Glutamatergic neuron (in vitro differentiated cells): ENCODE measurements around the gene SUGCT. TPM values are rescaled to one million over a fixed set of nuclear protein-coding genes. Genes with fewer than 3 reads are reported as not detected.

Experiments
- DNase-seq: peaks from one replicate; pipeline ENCODE4 v3.0.0; 2022
- H3K27ac Mint-ChIP-seq: one replicate; pipeline ENCODE4 v1.8.0; 2020; ENCODE audit warnings: mild to moderate bottlenecking, mixed read lengths, inconsistent platforms; ENCODE audit not compliant: unreplicated experiment
- H3K27me3 Mint-ChIP-seq: one replicate; pipeline ENCODE4 v1.8.0; 2020; ENCODE audit warnings: mild to moderate bottlenecking, moderate library complexity, mixed read lengths, inconsistent platforms; ENCODE audit not compliant: unreplicated experiment
- H3K36me3 Mint-ChIP-seq: one replicate; pipeline ENCODE4 v1.8.0; 2020; ENCODE audit warnings: mild to moderate bottlenecking, mixed read lengths, inconsistent platforms; ENCODE audit not compliant: unreplicated experiment
- H3K4me1 Mint-ChIP-seq: one replicate; pipeline ENCODE4 v1.8.0; 2020; ENCODE audit warnings: mild to moderate bottlenecking, low read depth, mixed read lengths, inconsistent platforms; ENCODE audit not compliant: unreplicated experiment
- H3K4me3 Mint-ChIP-seq: one replicate; pipeline ENCODE4 v1.8.0; 2020; ENCODE audit warnings: mild to moderate bottlenecking, mixed read lengths, inconsistent platforms; ENCODE audit not compliant: unreplicated experiment
- H3K9me3 Mint-ChIP-seq: one replicate; pipeline ENCODE4 v1.8.0; 2020; ENCODE audit warnings: mild to moderate bottlenecking, moderate library complexity, mixed read lengths, inconsistent platforms; ENCODE audit not compliant: unreplicated experiment
- CTCF ChIP-seq: fragments of 200-600 bp; sonication (generic); IDR thresholded peaks from one replicate; pipeline ENCODE4 v1.5.0; 2021; ENCODE audit not compliant: partially characterized antibody, unreplicated experiment
- total RNA-seq: library from RNA; stranded (reverse); fragmentation: NEBNext Ultra II Directional; extraction: Animal tissue kit (Norgen Biotek cat#: 25700); gene quantifications from one replicate; pipeline ENCODE4 v1.2.1, GENCODE V29; 2021; ENCODE audit not compliant: unreplicated experiment

SUGCT gene
- total RNA-seq, 1 donor from 2014 or later, result 1.2 TPM

DNA sequence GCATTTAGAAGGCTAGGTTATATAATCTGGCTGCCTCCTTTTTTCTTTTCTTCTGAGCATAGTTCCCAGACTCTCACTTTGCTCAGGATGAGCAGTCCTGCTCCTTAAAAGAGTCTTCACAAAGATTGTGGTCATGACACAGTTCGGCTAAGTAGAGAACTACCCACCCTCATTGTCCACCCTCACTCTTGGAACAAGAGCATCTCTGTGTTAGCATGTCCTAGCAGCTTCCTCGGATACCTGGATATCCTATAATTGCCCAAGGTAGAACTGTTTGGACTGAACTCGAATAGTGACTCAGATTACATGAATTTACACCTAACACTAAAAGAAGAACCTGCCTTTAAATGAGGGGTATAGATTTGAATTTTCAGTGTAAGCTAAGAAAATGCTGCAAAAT is 572.0 kb downstream of the SUGCT start:
- no peak for TF ChIP-seq CTCF
- H3K27me3 Mint-ChIP-seq, result peaks cover 2% of the 10 kb centered on the region

GRCh38 chr7:40709062-40709964 is 574.5 kb downstream of the SUGCT start:
- H3K9me3 Mint-ChIP-seq, result no peaks in the 10 kb centered on the region
- H3K4me3 Mint-ChIP-seq, result no peak overlapping the region
- H3K27me3 Mint-ChIP-seq, result no peaks in the 10 kb centered on the region
- H3K36me3 Mint-ChIP-seq, result no peaks in the 10 kb centered on the region
- no peak overlapping the region for H3K27ac Mint-ChIP-seq
- no peaks in the 10 kb centered on the region for H3K4me1 Mint-ChIP-seq
- no peak for DNase-seq
- no peak for TF ChIP-seq CTCF

More for the DNA sequence above, 572.0 kb downstream of the SUGCT start:
- no peak overlapping the region for H3K4me3 Mint-ChIP-seq
- no peaks in the 10 kb centered on the region for H3K36me3 Mint-ChIP-seq
- no peak for DNase-seq
- no peaks in the 10 kb centered on the region for H3K9me3 Mint-ChIP-seq
- H3K4me1 Mint-ChIP-seq, result peaks cover 4% of the 10 kb centered on the region
- no peak overlapping the region for H3K27ac Mint-ChIP-seq

- H3K9me3 Mint-ChIP-seq, result no peaks in the 10 kb centered on the region
- H3K27ac Mint-ChIP-seq, result no peak overlapping the region
- DNase-seq, result no peak
- no peak for TF ChIP-seq CTCF
- H3K27me3 Mint-ChIP-seq, result no peaks in the 10 kb centered on the region
- no peaks in the 10 kb centered on the region for H3K36me3 Mint-ChIP-seq
- no peak overlapping the region for H3K4me3 Mint-ChIP-seq
- H3K4me1 Mint-ChIP-seq, result peaks cover 12% of the 10 kb centered on the region
Observed at GRCh38 chr7:40711706-40712105, 576.9 kb downstream of the SUGCT start.

- no peaks in the 10 kb centered on the region for H3K36me3 Mint-ChIP-seq
Observed at GRCh38 chr7:40714363-40715052, 579.7 kb downstream of the SUGCT start.

More at GRCh38 chr7:40714363-40715052, 579.7 kb downstream of the SUGCT start:
- DNase-seq, result no peak
- peaks cover 21% of the 10 kb centered on the region for H3K4me1 Mint-ChIP-seq
- H3K27ac Mint-ChIP-seq, result no peak overlapping the region
- H3K4me3 Mint-ChIP-seq, result no peak overlapping the region
- H3K27me3 Mint-ChIP-seq, result no peaks in the 10 kb centered on the region
- H3K9me3 Mint-ChIP-seq, result no peaks in the 10 kb centered on the region
- TF ChIP-seq CTCF, result no peak
